OCI-LY1 (cell line): ENCODE data around the gene FOXA3.

ENCODE experiments used
- EZH2 ChIP-seq: fragments of 200-600 bp; sonication (generic), shearing (Covaris generic); IDR thresholded peaks from 2 replicates; pipeline ENCODE4 v1.8.0; 2017; ENCODE audit warnings: borderline replicate concordance, mixed run types, mild to moderate bottlenecking, antibody characterized with exemption, low read length, moderate library complexity, mixed read lengths
- TF ChIP-seq, protein P1 (sequence below): fragments of 200-600 bp; sonication (generic), shearing (Covaris generic); IDR thresholded peaks from 2 replicates; pipeline ENCODE4 v1.5.1; 2017; ENCODE audit warnings: mild to moderate bottlenecking, antibody characterized with exemption, low read length, moderate library complexity, mixed read lengths

- TF ChIP-seq, protein P1, sequence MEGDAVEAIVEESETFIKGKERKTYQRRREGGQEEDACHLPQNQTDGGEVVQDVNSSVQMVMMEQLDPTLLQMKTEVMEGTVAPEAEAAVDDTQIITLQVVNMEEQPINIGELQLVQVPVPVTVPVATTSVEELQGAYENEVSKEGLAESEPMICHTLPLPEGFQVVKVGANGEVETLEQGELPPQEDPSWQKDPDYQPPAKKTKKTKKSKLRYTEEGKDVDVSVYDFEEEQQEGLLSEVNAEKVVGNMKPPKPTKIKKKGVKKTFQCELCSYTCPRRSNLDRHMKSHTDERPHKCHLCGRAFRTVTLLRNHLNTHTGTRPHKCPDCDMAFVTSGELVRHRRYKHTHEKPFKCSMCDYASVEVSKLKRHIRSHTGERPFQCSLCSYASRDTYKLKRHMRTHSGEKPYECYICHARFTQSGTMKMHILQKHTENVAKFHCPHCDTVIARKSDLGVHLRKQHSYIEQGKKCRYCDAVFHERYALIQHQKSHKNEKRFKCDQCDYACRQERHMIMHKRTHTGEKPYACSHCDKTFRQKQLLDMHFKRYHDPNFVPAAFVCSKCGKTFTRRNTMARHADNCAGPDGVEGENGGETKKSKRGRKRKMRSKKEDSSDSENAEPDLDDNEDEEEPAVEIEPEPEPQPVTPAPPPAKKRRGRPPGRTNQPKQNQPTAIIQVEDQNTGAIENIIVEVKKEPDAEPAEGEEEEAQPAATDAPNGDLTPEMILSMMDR: no peak
- no peak for TF ChIP-seq EZH2
Observed at GRCh38 chr19:45860359-45861259, 3.5 kb upstream of the FOXA3 start.
